Measurements from ENCODE around the gene SFR1. TPM values are rescaled to one million over a fixed set of nuclear protein-coding genes. Genes with fewer than 3 reads are reported as not detected.
A peak's percentile ranks its signal among the peaks of the same experiment; 100 is the strongest.

SFR1 gene
- polyA plus RNA-seq, 1 donor from 2014 or later: 12.4 TPM

DNA sequence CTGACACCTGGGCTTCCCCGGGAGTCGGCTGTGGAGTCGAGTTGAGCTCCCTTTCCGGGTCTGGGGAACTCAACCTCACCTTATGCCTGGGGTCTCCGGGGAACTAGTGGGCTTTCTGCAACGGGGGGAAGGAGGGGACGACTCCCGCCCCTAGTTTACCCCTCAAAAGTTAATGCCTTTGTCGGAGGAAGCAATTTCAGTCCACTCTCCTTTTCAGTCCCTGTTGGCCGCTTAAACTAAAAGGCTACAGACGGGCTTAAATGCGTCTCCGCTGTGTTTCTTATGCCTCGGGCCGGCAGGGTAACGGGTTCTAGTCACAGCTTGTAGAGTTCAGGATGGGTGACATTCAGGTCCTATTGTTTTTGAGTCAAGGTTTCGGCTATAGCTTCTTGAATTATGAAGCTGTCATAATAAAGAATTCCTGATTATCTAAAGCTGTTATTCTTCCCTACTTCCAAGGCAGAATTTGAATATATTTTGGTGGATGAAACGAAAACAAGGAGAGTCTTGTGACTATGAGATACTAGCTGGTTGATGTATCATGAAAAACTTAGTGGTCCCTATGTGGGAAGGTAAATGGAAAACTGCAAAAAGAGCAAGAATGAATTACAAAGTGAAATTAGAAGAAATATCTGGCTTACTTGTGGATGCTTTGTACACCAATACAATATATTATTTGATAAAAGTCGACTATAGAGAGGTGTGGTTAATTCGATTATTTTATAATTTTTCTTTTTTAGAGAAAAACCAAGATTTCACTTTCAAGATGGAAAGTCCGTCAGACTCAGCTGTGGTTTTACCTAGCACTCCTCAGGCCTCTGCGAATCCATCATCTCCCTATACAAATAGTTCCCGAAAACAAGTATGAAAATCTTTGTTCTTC lies 495 bp downstream of the SFR1 start:
- no peaks in the 10 kb centered on the region for H3K9me3 Mint-ChIP-seq
- no peaks in the 10 kb centered on the region for H3K36me3 Mint-ChIP-seq
- no peaks in the 10 kb centered on the region for H3K27me3 Mint-ChIP-seq
- peak overlapping the region; percentile 99 for H3K27ac Mint-ChIP-seq
- peaks cover 11 to 21% (median 18%) of the 10 kb centered on the region in 3 donors for H3K4me1 Mint-ChIP-seq
- H3K4me3 Mint-ChIP-seq: peak overlapping the region; percentile 92 to 98 (median 96)

- H3K4me3 Mint-ChIP-seq: peak overlapping the region in 3 of 4 donors; percentile 31 to 96 (median 63)
- H3K27ac Mint-ChIP-seq: peak overlapping the region in 2 of 3 donors; percentile 43 to 99
- H3K4me1 Mint-ChIP-seq: peaks cover 11 to 21% (median 18%) of the 10 kb centered on the region in 3 donors
- H3K9me3 Mint-ChIP-seq: no peaks in the 10 kb centered on the region
- no peaks in the 10 kb centered on the region for H3K27me3 Mint-ChIP-seq
- H3K36me3 Mint-ChIP-seq: no peaks in the 10 kb centered on the region
Measured at GRCh38 chr10:104123397-104123796, 1.4 kb downstream of the SFR1 start.

DNA sequence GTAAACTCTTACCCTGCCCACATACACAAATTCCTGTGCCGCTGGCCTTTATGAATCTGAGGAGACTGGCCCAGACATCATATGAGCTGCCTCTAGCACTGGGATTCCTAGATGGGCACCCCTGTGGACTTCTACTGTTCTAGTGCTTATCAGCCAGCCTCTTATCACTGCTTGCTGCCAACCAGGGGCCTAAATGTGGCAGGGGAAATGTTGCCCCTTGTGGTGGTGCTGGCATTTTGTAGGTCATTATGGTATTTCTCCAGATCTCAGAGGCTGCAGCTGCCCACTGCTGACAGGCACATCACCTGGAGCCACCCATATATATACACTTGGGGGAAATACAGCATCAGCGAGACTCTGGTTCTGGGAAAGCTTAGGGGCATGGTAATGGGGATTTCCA lies 5.4 kb downstream of the SFR1 start:
- Mint-ChIP-seq H3K4me3 (no peak overlapping the region), H3K9me3 (no peaks in the 10 kb centered on the region), H3K4me1 (peaks cover 4 to 10% (median 9%) of the 10 kb centered on the region in 3 donors), H3K27ac (peak overlapping the region in 1 of 3 donors; percentile 82), H3K36me3 (peaks cover 1% of the 10 kb centered on the region), H3K27me3 (no peaks in the 10 kb centered on the region)

- peaks cover 0 to 6% (median 5%) of the 10 kb centered on the region in 3 donors for H3K4me1 Mint-ChIP-seq
- H3K27me3 Mint-ChIP-seq: peaks cover 3% of the 10 kb centered on the region
- no peak overlapping the region for H3K4me3 Mint-ChIP-seq
- no peak overlapping the region for H3K27ac Mint-ChIP-seq
- peaks cover 1% of the 10 kb centered on the region for H3K36me3 Mint-ChIP-seq
- H3K9me3 Mint-ChIP-seq: no peaks in the 10 kb centered on the region
Measured at GRCh38 chr10:104128214-104128613, 6.2 kb downstream of the SFR1 start.

GRCh38 chr10:104130041-104130440 lies 8.1 kb downstream of the SFR1 start:
- no peaks in the 10 kb centered on the region for H3K9me3 Mint-ChIP-seq
- H3K27me3 Mint-ChIP-seq: peaks cover 8% of the 10 kb centered on the region
- H3K4me1 Mint-ChIP-seq: peaks cover 0 to 4% (median 0%) of the 10 kb centered on the region in 3 donors
- H3K4me3 Mint-ChIP-seq: no peak overlapping the region
- H3K36me3 Mint-ChIP-seq: peaks cover 3% of the 10 kb centered on the region
- H3K27ac Mint-ChIP-seq: peak overlapping the region in 2 of 3 donors; percentile 10 to 43

DNA sequence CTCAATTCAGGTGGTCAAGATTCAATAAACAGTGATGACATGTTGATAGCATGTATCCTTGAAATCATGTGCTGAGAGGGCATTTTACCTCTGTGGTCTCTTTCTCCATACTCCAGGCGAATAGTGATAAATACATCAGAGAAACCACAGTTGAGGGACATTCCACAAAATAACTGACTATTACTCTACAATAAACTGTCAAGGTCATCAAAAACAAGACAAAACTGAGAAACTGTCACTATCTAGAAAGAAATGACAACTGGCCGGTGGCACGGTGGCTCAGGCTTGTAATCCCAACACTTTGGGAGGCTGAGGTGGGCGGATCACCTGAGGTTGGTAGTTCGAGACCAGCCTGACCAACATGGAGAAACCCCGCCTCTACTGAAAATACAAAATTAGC lies 16.2 kb downstream of the SFR1 start:
- H3K4me1 Mint-ChIP-seq: no peaks in the 10 kb centered on the region
- H3K27me3 Mint-ChIP-seq: peaks cover 7% of the 10 kb centered on the region
- peaks cover 2% of the 10 kb centered on the region for H3K36me3 Mint-ChIP-seq
- no peak overlapping the region for H3K4me3 Mint-ChIP-seq
- H3K9me3 Mint-ChIP-seq: no peaks in the 10 kb centered on the region
- no peak overlapping the region for H3K27ac Mint-ChIP-seq

DNA sequence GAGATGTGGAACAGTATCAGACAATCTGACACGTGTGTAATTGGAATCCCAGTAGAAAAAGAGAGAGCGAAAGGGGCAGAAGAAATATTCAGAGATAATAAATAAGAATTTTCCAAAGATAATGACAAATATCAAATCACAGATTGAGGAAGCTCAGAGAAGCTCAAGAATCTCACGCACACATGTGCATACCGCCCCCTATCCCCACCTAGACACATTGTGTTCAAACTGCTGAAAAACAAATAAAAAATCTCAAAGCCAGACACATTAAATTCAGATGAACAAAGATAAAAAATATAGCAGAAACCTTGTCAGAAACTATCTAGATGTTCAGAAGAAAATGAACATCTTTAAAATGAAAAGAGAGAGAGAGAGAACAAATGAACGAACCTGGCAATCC lies 17.2 kb downstream of the SFR1 start:
- H3K27ac Mint-ChIP-seq: peak overlapping the region in 1 of 3 donors; percentile 0
- no peaks in the 10 kb centered on the region for H3K36me3 Mint-ChIP-seq
- no peak overlapping the region for H3K4me3 Mint-ChIP-seq
- peaks cover 4 to 7% (median 6%) of the 10 kb centered on the region in 3 donors for H3K4me1 Mint-ChIP-seq
- H3K27me3 Mint-ChIP-seq: peaks cover 4% of the 10 kb centered on the region
- H3K9me3 Mint-ChIP-seq: no peaks in the 10 kb centered on the region

DNA sequence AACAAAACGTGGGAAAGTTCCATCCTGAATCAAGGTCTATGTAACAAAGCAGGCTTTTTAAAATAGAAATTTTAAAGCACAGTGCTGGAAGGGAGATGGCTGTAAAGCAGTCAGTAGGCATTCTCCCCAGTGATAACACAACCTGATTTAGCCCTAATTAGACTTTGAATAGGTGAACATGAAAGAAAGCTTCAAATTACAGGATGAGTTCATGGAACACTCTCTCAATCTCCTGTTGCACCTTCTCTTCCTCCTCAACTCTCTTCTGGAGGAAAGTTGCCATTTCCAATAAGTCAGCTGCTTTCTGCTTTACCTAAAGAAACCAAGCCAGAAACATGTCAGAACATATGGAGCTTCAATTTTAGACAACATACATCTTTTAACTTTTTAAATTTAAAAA lies 20.1 kb downstream of the SFR1 start:
- no peaks in the 10 kb centered on the region for H3K36me3 Mint-ChIP-seq
- H3K9me3 Mint-ChIP-seq: no peaks in the 10 kb centered on the region
- H3K4me1 Mint-ChIP-seq: peaks cover 4 to 7% (median 6%) of the 10 kb centered on the region in 3 donors
- H3K4me3 Mint-ChIP-seq: no peak overlapping the region
- peaks cover 6% of the 10 kb centered on the region for H3K27me3 Mint-ChIP-seq
- no peak overlapping the region for H3K27ac Mint-ChIP-seq

GRCh38 chr10:104143829-104144228 lies 21.9 kb downstream of the SFR1 start:
- Mint-ChIP-seq H3K4me1 (peaks cover 4 to 7% (median 6%) of the 10 kb centered on the region in 3 donors), H3K9me3 (no peaks in the 10 kb centered on the region), H3K36me3 (no peaks in the 10 kb centered on the region), H3K27ac (no peak overlapping the region), H3K27me3 (peaks cover 8% of the 10 kb centered on the region), H3K4me3 (no peak overlapping the region)

- no peak overlapping the region for H3K4me3 Mint-ChIP-seq
- H3K4me1 Mint-ChIP-seq: peaks cover 4 to 7% (median 6%) of the 10 kb centered on the region in 3 donors
- peaks cover 9% of the 10 kb centered on the region for H3K27me3 Mint-ChIP-seq
- no peak overlapping the region for H3K27ac Mint-ChIP-seq
- no peaks in the 10 kb centered on the region for H3K36me3 Mint-ChIP-seq
- no peaks in the 10 kb centered on the region for H3K9me3 Mint-ChIP-seq
Measured at GRCh38 chr10:104144931-104145330, 23.0 kb downstream of the SFR1 start.

DNA sequence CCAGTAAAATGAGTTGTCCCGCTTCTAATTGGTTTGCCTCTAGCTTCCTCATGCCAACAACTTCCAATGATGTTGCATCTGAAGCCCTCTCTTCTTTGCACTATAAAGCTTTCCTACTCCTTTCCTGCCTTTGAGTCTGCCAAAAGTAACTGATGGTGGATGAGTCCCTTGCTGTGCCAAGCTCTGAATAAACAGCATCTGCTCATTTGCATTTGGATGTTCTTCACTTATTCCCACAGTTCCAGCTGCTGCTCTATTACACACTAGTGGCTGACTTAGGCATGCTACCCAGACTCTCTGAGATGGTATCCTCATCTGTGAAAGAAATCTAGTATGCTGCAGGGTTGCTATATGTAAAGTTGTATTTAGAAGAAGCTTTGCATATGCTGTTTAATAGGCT lies 24.9 kb downstream of the SFR1 start:
- no peak overlapping the region for H3K4me3 Mint-ChIP-seq
- H3K9me3 Mint-ChIP-seq: peaks cover 3 to 8% (median 5%) of the 10 kb centered on the region in 3 donors
- H3K36me3 Mint-ChIP-seq: no peaks in the 10 kb centered on the region
- peaks cover 4 to 7% (median 6%) of the 10 kb centered on the region in 3 donors for H3K4me1 Mint-ChIP-seq
- peaks cover 20% of the 10 kb centered on the region for H3K27me3 Mint-ChIP-seq
- H3K27ac Mint-ChIP-seq: no peak overlapping the region

DNA sequence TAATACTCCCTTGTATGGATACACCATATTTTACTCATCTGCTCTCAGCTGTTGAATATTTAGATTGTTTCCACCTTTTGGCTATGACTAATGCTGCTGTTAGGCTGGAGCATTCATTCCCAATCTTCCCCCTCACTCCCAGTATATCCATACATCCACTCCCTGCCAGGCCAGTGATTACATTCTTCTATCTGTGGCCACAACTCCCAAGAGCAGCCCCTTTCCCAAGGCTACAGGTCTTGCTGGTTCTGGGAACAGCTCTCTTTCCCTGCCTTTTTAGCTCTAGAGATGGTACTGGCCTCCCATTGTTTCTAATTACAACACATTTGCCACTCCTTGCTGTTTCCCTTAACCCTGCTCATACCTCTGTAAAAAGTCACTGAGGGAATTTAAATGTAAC lies 28.2 kb downstream of the SFR1 start:
- H3K27me3 Mint-ChIP-seq: peaks cover 28% of the 10 kb centered on the region
- H3K4me1 Mint-ChIP-seq: no peaks in the 10 kb centered on the region
- H3K27ac Mint-ChIP-seq: no peak overlapping the region
- peaks cover 9 to 14% (median 12%) of the 10 kb centered on the region in 3 donors for H3K9me3 Mint-ChIP-seq
- no peaks in the 10 kb centered on the region for H3K36me3 Mint-ChIP-seq
- no peak overlapping the region for H3K4me3 Mint-ChIP-seq

- Mint-ChIP-seq H3K27ac (no peak overlapping the region), H3K27me3 (peaks cover 36% of the 10 kb centered on the region), H3K4me1 (no peaks in the 10 kb centered on the region), H3K4me3 (peak overlapping the region in 1 of 4 donors; percentile 29), H3K9me3 (peaks cover 9 to 14% (median 14%) of the 10 kb centered on the region in 3 donors), H3K36me3 (no peaks in the 10 kb centered on the region)
Measured at GRCh38 chr10:104151737-104152136, 29.8 kb downstream of the SFR1 start.

DNA sequence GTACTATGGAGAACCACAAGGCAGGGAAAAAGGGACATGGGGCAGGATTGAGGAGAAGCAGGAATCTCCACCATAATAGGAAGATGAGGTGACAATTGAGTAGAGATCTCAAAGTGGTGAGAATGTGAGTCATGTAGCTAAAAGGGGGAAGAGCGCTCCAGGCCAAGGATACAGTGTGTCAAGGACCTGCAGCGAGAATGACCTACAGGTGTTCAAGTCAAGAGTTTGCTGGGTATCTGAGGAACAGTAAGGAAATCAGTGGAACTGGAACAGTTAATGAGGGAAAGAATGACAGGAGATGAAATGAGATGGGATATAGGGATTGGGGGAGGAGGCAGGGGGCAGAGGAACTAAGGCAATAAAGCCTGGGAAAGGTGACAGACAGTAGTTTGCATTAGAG lies 33.6 kb downstream of the SFR1 start:
- no peak overlapping the region for H3K4me3 Mint-ChIP-seq
- H3K27ac Mint-ChIP-seq: peak overlapping the region in 1 of 3 donors; percentile 44
- H3K36me3 Mint-ChIP-seq: no peaks in the 10 kb centered on the region
- peaks cover 34% of the 10 kb centered on the region for H3K27me3 Mint-ChIP-seq
- H3K9me3 Mint-ChIP-seq: peaks cover 9 to 14% (median 14%) of the 10 kb centered on the region in 3 donors
- no peaks in the 10 kb centered on the region for H3K4me1 Mint-ChIP-seq

DNA sequence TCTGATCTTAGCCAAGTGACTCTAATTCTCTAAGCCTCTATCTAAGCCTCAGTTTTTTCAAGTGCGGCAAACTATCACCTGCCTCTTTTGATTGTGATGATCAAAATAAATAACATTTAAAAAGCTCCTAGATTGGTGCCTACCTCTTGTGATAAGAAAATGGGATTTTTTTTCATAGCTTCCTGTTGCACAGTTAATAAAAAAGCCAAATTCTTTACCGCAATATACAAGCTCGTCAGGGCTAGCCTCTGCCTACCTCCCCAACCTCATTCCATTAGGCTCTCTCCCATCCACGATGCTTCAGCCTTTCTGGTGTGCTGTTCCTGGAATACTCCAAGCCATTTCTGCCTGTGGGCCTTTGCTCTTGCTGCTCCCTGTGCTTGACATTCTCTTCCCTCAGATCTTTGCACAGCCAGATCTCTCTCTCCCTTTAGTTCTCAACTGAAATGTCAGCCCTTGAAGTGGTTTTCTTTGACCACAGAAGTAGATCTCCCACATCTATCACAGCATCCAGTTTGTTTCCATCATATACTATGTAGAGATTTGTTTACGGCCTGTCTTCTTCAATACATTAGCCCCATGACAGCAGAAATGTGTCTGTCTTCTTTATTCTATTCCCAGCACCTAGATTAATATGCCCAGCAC lies 48.8 kb downstream of the SFR1 start:
- peaks cover 4 to 11% (median 9%) of the 10 kb centered on the region in 3 donors for H3K9me3 Mint-ChIP-seq
- H3K36me3 Mint-ChIP-seq: peaks cover 2% of the 10 kb centered on the region
- H3K4me1 Mint-ChIP-seq: peaks cover 0 to 2% (median 0%) of the 10 kb centered on the region in 3 donors
- H3K27me3 Mint-ChIP-seq: peaks cover 10% of the 10 kb centered on the region
- no peak overlapping the region for H3K4me3 Mint-ChIP-seq
- H3K27ac Mint-ChIP-seq: no peak overlapping the region
